NCI-H2227 treated with DMSO at 0.1 percent for 48 hours (cell line): Measurements from ENCODE around the gene ZDHHC14.

Experiments
- DNase-seq: peaks from one replicate; lab custom pipeline; 2025; lab: John Stamatoyannopoulos, UW

Gene ZDHHC14

DNA sequence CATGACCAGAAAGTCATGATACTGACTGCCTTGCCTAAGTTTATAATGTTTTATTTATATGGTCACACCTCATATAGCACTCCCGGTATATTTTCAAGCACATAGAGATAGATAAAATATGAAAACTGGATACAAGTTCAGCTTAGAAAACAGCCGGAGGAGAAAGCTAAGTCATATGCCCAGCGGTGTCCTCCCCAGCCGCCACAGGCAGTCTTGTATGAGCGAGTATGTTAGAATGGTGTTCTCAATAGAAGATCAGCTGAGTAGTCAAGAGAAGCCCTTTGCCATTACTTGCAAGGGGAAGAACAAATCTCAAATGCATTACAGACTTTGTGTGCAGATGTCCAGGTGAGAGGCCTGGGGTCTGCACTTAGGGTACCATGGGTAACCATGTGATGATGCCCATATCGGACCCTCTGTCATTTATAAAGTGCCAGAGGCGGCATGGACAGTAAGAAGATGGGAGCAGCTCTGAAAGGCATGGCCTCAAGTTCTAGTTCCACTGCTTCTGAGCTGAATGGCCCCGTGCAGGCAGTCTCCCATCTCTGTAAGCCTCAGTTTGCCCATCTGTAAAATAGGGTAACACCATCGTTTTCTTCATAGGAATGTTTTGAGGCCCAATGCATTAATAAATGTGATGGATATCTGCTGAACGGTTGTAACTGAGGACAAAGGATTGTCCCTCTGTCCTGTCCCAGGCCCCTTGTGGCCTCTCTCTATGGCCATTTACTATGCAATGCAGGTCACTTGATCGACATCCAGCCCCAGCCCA lies 246.4 kb downstream of the ZDHHC14 start:
- DNase-seq = no peak

GRCh38 chr6:157628463-157628862 lies 247.5 kb downstream of the ZDHHC14 start:
- DNase-seq = no peak

GRCh38 chr6:157629220-157629619 lies 248.2 kb downstream of the ZDHHC14 start:
- DNase-seq = no peak

DNA sequence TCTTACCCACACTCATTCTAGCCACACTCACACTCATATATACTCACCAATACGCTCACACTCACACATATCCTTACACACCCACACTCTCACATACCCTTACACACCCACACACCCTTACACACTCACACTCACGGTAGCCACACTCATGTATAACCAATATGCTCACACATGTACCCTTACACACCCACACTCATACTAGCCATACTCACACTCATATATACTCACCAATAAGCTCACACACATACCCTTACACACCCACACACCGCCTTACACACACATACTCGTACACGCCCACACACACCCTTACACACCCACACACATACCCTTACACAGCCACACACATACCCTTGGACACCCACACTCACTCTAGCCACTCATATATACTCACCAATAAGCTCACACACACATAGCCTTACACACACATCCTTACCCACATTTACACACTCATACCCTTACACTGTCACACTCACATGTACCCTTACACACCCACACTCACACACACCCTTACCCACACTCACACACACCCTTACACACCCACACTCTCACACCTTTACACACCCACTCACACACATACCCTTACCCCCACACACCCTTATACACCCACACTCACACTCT lies 249.6 kb downstream of the ZDHHC14 start:
- no peak for DNase-seq

GRCh38 chr6:157631412-157631811 lies 250.4 kb downstream of the ZDHHC14 start:
- no peak for DNase-seq

- no peak for DNase-seq
Measured at GRCh38 chr6:157631838-157632614, 251.0 kb downstream of the ZDHHC14 start.

DNA sequence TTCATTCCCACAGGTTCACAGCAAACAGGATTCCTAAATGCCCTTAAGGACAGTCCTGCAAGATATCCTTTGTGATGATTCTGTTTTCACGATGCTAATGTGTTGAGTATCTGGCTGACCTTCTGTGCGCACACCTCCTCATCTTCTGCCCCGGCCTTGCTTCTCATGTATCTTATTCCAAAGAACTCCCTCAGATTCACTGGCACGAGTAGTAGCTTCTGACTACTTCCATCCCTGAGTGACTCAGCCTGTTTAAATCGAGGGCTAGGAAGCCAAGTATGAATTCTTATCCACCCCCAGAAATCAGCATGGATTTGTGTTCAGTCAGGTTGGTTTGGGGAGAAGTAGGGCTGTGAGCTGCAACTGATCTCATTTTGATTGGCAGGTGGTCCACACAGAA lies 251.8 kb downstream of the ZDHHC14 start:
- no peak for DNase-seq

DNA sequence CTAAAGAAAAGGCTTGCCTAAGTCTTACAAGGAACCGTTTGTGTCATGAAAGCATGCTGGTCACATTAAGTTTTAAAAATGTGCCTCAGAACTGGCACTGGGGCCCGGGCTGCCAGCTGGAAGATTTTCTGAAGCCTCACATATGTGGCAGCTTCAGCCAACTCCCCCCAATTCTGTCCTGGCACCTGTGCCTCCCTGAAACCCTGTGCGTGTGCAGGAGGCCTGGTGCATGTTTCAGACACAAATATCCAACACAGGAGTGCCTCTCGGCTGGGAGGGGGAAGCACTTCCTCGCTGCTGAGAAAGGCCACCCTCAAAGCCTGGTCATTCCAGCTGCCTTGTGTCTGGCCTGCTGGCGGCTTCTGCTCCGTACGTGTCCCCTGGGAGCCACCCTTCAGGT lies 253.6 kb downstream of the ZDHHC14 start:
- no peak for DNase-seq

DNA sequence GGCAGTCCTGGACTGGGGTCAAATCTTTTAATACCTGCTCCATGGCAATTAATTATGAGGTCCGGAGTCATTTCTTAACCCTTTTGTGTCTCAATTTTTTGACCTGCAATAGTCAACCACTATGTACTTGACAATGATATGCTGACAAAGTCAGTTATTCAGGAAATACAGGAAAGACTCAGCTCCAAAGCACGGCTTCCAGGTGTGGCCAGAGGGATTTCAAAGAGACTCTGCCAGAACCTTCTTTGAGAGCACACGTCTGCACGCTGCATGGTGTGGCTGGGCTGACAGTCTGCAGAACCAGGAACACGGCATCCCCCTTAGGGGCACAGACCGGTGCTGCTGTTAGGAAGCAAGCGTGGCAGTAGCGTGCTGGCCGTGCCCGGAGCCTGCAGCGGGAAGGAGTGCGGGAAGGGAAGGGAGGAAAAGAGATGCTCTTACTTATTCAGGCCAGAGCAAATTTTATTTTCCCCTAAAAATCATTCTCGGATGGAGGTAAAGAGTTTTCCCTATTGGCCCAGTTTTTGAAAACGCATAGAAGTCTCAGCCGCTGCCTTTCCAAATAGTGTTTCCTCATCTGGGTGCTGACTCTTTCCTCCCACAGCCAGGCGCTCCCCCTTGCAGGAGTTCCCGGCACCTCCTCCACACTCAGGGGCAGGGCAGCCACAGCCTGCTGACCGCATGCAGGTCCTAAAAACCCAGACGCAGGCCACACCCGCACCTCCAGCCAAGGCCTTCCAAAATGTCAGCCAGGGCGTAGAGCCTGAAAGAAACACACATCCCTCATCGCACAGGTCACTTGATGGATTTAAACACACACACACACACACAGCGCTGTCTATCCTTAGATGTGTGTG lies 254.6 kb downstream of the ZDHHC14 start:
- DNase-seq = no peak

DNA sequence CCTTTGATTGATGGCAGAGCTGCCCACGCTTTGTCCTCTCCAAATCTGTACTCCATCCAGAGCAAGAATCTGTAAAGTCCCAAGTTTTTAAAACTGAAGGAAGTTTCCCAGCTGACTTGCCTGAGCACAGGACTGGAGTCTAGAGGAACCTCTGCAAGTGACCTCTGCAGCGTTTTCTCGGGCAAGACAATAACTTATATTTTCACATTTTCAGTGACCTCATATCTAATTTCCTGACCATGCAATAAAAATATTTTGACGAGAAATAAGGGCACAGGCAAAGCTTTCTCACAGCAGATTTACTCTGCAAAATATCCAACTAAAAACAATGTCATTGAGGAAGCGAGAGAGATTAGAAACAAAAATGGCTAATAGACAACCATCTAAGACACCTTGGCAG lies 256.5 kb downstream of the ZDHHC14 start:
- no peak for DNase-seq

- DNase-seq = no peak
Measured at GRCh38 chr6:157637941-157638662, 257.1 kb downstream of the ZDHHC14 start.

DNA sequence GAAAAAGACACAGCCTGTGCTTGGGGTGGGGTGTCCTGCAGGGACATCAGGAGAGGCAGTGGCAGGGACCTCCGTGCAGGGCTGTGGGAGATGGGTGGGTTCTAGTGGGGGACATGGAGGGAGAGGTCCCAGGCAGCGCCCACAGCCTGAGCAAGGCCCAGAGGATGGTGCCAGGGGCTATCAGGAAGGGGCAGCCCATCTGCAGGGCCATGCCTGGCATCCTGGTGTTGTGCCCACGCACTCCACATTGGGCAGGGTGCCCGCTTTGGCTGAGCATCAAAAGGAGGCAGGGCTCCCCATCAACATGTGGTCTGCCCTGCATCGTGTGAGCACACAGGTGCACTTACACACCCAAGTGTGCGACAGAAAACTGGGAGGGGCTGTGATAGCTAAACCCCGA lies 257.8 kb downstream of the ZDHHC14 start:
- no peak for DNase-seq

DNA sequence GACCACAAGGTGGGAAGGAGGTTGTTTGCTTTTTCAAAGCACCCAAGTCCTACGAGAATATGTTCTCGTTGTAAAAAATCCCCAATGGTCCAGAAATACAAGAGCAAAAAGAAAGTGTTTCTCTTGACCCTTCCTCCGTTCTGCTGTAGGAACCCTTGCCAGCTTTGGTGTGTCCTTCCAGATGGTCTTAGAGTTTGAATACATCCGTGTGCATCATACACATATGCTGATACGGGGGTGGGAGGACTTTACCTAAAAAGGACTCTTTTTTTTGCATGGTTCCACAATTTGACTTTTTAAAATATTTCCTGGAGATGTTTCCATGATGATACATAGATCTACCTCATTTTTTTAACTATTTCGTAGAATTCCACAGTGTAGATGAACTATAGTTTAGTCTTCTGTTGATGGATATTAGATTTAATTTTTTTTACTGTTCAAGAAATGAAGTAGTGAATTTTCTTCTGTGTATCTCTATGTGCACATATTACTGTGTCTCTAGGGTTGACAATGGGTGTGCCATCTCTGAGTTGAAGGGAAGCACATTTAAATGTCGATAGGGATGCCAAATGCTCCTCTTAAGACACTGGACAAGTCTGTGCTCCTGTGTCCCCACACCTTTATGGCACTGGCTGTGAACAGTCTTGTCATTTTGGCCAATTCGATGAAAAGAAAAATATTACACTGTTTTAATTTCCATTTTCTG lies 259.9 kb downstream of the ZDHHC14 start:
- no peak for DNase-seq

- no peak for DNase-seq
Measured at GRCh38 chr6:157641837-157642236, 260.8 kb downstream of the ZDHHC14 start.

DNA sequence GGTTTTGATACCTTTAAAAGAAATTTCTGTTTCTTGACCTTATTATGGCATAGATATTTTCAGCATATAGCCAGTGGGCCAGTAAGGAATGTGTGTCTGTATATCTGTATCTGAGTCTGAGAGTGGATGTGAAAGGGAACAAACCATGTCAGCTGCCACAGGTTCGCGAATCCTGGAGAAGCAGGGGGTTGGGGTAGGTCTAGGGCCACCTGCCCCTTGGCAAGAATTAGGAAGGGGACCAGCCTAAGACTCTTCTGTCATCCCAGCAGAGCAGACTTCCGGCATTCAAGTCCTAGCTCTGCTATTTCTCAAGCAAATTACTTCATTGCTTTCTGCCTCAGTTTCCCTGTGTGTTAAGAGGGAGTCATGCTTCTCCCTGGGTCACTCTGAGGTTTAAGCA lies 261.7 kb downstream of the ZDHHC14 start:
- no peak for DNase-seq

- no peak for DNase-seq
Measured at GRCh38 chr6:157644043-157644810, 263.2 kb downstream of the ZDHHC14 start.

DNA sequence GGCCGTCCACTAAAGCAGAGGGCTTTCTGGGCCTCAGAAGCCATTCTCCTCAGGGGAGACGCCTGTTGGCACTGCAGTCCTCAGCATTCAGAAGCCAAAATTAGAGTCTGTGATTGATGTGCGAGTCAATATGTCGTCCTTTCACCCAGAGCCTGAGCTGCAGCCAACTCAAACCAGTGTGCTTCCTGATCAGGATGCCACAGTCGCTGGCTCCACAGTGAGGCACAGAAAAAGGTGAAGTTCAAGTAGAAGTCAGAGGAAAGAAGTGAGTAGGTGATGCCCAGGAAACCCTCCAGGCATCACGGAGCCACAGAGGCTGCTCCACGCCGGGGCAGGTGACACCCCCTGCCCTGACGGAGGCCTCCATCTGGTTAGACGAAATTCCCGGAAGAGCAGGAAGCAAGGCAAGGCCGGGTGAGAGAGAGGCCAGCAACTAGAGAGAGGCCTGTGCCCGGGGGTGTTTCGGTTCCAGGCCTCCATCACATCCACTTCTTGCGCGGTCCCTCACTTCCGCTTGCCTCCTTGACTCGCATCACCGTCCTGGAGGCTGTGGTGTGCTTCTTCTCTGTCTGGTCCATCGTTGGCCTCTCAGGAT lies 264.3 kb downstream of the ZDHHC14 start:
- no peak for DNase-seq

- DNase-seq = no peak
Measured at GRCh38 chr6:157646012-157646411, 265.0 kb downstream of the ZDHHC14 start.

DNA sequence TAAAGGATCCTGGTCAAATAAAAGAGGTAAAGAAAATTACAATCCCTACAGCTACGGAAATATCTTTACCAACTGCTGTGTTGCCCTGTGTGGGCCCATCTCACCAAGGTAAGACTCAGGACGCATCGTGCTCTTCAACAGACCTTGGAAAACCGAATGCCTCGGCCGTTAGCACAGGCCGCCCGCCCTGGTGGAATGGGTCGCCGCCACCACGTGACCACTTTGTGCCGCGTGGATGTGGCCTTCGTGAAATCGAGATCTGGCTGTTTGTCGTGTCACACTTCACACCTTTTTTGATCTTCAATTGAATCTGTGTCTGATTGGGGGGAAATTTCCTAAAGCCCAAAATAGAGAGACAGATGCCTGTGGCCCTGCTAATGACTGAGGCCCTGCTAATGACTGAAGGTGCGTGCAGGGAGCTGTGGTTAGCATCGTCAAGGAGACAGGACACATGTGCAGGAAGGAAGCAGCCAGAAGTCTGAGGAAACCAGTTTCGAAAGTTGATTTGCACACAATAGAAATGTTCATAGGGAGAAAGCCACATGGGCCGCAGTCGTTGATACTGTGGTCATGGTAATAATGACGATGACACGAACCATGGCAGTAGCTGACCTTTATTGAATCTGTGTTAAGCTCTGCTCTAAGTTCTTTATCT lies 266.4 kb downstream of the ZDHHC14 start:
- DNase-seq = no peak
